OCI-M2 (cell line): Measurements from ENCODE around the gene DNAJB11.

Source experiments
- DNase-seq: peaks from one replicate; lab custom pipeline; 2025; ENCODE audit not compliant: unreplicated experiment; lab: John Stamatoyannopoulos, UW

DNAJB11 gene

DNA sequence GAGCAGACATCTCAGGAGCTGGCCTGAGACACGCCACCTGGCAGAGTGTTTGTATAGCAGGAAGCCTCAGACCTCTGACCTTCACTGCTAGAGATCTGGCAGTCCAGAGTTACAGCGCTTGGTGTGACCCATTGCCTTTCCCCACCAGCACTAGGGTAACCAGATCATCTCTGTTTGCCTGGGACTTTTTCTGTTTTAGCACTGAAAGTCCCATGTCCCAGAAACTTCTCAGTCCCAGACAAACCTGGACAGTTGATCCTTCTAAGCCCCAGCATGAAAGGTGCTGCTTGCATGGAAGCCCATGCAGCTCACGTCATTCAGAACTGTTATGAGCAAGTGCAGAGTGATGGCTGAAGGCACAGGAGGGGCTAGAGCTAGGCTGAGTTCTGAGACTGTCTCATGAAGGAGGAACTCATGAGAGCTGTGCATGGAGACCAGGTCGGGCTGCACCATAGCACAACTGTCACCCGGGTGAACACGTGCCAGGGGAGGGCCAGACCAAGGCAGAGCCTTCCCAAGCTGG lies 24.1 kb downstream of the DNAJB11 start:
- no peak for DNase-seq

DNA sequence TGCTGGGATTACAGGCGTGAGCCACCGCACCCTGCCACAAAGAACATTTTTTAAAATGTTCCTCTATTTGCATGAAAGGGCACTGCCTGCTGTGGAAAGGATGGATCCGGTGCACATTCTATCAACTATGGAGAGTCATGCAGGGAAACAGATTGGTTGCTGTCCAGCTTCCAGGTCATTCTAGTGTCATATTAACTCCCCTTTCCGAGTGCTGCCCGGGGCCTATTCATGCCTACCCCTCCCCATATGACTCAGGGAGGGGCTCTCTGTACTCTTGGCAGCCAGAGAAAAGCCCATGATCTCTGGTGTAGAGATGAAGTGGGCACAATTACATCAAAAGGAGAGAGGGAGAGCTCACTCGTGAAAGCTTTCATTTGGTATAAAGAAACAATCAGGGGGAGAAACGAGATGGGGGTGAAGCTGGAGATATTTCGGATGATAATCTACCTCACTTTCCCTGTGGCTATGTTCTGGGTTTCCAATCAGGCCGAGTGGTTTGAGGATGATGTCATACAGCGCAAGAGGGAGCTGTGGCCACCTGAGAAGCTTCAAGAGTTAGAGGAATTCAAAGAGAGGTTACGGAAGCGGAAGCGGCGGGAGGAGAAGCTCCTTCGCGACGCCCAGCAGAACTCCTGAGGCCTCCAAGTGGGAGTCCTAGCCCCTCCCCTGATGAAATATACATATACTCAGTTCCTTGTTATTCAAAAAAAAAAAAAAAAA lies 26.2 kb downstream of the DNAJB11 start:
- no peak for DNase-seq

- no peak for DNase-seq
Measured at GRCh38 chr3:186598108-186598784, 27.7 kb downstream of the DNAJB11 start.

DNA sequence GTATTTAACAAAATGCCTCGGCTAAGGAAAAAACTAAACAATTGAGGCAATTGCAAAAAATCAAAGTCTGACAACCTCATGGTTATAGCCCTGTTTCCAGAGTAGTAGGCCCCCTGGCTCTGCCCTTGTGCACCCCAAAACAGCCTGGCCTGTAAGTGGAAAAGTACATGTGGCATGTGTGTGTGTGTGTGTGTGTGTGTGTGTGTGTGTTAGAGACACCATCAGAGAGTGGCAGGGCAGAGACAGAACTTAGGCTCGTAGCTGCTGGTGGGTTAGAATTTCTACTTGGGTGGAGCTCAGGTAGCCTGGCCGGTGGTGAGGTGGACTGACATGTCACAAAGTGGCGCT lies 28.2 kb downstream of the DNAJB11 start:
- no peak for DNase-seq

DNA sequence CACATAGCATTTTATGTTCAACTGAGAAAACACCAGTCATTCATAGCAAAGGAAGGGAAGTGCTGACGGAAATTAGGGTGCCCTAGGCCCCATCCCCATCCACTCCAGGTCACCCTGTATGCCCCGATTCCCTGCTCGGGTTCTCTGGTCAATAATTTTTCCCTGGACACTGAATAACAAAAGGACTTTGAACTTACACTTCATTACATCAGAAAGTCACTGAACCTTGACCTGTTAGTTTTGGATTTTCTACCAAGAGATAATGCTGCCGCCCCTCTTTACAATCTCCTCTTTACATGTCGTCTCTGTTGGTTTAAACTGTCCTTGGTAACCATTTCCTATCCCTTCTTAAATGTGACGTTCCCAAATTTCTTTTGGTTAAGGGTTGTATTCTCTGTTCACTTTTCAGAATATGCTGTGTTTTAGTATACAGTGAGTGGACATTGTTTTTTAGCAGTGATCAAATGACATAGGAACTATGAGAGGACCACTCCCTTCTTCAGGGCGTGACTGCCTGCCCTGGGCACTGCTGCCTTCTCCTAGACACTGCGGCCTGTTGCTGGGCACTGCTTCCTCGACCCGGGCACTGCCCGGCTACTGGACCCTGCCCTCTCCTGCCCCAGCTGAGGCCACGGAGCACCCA lies 28.7 kb downstream of the DNAJB11 start:
- no peak for DNase-seq

DNA sequence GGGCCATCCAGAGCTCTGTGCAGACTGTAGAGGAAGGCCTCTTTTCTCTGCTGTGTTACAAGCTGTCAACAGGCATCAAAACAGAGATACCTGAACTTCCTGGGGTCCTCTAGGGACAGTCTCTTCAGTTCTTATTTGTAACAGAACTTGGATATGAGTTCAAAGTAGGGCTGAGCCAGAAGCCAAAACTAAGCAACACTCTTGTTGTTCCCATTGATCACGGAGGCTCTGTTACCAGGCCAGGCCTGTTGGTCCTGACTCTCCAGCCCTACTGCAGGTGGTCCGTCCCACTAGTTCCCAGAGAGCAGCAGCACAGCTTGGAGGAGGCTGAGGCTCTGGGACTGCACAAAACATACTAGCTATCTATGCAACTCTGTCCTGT lies 29.3 kb downstream of the DNAJB11 start:
- no peak for DNase-seq

- no peak for DNase-seq
Measured at GRCh38 chr3:186600896-186601295, 30.4 kb downstream of the DNAJB11 start.

GRCh38 chr3:186603159-186603558 lies 32.6 kb downstream of the DNAJB11 start:
- DNase-seq = no peak

DNA sequence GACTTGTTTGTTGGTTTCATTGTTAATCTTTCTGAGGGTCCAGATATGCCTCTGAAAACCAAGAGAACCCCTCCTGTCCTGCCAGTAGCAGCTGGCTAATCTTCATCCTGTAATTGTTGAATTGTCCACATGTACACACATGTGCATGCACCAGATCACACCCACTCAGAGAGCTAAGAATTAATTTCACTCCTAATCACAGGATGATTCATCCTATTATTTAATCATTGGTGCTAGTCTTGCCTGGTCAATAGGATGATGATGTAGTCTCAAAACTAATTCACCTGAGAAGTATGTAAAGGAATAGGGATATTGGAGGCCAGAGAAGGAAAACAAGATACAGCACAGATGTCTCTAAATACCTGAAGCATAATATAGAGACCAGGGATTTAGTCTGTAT lies 34.6 kb downstream of the DNAJB11 start:
- DNase-seq = no peak

DNA sequence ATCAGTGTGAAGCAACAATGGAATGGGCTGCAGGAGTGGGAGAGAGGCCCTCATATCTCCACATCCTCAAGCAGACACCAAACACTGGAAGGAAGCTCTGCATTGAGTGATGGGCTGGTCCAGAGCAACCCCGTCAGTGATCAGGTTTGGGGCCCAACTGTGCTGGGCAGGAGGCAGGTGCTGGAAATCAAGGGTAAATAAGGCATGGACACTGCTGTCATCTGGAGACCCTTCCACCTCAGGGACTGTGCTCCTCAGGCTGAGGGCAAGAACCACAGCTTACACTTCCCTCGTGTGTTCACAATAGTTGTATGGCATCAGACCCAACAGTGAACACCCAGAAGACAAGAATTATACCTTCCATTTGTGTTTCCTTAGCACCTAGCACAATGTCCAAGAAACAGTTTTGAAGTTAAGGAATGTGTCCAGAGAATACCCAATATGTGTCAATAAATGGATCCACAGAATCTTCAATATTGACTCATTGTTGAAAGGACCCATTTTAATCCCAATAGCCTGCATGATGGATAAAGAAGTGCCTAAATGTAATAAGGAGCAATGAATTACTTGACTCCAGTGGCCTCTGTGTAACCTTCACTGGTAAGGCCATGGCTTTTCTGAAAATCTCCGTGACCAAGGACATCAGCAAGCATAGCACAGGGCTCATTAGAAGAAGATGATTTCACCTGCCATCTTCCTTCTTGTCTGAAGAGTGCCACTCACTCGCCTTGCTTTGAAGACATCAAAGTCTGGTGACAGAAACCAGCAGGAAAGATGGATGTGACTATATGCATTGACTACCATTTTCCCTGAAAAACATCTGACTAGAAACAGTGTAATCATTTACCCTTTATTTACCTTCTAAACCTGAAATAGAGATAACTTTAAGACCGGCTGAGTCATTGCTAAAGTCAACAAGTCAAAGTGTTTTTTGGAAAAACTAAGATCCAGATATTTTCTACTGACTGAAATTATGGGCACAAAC lies 35.3 kb downstream of the DNAJB11 start:
- no peak for DNase-seq

DNA sequence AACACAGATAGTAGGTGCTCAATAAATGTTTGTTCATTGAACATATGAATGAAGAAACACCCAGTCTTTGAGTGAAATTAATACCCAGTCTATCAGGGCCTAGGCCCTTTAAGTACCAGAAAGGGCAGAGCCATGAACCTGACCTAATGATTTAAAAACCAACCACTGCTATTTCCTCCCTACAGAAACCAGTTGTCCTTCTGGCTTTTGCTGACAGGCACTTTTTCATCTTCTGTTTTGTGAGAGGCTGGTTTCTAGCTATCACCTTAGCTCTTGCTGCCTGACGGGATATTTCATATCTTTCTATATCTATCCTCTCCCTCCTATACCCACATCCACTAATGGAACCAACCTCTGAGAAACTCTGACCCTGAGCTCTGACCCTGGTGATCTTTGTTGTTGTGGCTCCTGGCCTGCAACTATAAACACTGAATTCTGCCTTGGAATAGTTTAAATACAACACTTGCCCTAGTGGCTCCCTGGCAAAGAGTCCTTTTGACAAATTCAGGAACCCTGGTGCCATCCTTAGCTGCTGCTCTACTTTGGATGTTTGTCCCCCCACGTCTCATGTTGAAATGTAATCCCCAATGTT lies 38.2 kb downstream of the DNAJB11 start:
- no peak for DNase-seq

DNA sequence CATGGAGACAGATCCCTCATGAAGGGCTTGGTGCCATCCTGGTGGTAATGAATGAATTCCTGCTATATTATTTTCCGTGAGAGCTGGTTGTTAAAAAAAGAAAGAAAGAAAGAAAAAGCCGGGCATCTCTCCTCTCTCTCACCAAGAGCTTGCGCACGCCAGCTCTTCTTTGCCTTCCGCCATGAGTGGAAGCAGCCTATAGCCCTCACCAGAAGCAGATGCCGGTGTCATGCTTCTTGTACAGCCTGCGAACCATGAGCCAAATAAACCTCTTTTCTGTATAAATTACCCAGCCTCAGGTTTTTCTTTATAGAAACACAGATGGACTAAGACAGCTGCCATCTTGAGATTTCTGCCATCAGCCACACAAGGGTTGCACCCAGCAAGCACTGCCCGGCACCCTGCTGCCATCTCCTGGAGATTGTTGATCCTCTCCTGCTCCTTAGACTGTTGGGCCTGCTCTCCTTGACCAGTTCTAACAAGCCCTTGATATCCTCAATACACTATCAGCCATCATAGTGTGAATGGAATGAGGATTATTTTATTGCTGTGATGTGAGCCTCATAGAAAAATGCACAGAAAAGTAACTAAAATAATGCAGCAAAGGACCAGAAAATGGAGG lies 38.8 kb downstream of the DNAJB11 start:
- DNase-seq = no peak

DNA sequence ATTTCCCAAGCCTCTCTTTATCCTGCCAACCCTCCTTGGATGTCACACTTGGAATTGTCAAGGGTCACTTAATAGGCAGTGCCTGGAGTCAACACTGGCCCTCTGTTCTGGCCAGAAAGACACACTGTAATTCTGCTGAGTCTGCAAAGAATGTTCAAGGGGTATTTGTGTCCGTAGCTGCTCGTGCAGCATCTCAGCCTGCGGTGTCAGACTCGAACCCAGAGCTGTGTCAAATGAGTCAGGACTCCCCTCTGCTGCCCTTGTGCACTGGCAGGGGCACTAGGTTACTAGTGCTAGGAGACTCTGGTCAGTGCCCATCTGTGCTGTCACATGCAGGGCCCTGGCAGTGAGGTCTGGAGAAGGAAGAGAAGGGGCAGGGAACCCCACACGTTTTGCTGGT lies 41.5 kb downstream of the DNAJB11 start:
- DNase-seq = no peak

DNA sequence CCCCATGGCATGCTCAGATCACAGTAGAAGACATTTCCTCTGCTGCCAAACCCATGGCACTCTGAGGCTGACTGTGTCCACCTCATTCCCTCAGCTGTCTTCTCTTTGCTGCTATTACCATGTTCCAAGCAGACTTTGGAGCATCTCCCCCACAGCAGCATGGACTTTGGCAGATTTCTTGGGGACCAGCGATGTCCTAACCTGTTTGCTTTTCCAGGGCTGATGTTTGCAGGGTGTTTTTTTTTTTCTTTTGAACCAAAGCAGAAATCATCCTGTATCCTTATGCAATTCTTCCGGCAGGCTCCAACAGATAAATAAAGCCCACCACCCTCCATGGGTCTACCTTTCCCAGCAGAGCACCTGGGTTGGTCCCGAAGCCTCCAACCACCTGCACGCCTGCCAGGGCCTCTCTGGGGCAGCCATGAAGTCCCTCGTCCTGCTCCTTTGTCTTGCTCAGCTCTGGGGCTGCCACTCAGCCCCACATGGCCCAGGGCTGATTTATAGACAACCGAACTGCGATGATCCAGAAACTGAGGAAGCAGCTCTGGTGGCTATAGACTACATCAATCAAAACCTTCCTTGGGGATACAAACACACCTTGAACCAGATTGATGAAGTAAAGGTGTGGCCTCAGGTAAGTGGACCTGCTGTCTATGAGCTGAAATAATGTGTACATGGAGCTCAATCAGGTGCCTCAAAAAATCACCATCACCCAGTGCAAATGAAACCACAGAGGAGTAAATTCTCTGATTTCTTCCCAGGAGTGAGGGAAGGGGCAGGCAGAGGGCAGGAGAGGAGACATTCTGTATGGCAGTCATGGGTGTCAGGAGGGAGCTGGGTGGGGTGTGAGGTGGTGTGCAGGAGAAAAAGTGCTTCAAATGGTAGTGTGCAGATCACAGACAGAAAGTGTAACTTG lies 42.5 kb downstream of the DNAJB11 start, which contains the start of gene AHSG:
AHSG (plus strand) TSS at position 340 of the 916 bp plus-strand sequence; CDS start at position 422, 82 bp downstream.
- no peak for DNase-seq

DNA sequence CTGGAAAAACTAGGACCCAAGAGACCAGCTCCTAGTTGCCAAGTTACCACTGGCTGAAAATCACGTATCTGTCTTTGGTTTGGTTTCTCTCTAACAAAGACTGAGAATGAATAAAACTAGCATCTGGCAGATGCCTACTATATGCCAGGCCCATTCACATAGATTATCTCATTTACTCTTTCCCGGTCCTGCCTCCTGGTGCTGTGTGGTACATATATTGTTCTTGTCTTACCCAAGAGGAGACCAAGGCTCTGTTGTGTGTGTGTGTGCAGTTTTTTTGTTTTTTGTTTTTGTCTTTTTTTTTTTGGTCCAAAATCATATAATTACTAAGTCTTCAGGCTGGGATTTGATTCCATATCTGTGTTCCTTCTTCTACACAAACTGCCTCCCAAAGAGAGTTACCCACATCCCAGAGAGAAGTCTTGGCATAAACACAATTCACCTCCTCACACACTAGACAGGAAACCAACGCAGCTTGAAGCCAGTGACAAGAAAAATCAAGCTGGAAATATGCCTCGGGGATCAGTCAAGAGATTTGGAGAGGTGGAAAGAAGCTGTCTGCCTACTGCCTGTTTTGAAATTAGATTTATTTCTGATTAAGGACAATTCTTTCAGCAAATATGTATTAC lies 43.2 kb downstream of the DNAJB11 start:
- no peak for DNase-seq

- DNase-seq = no peak
Measured at GRCh38 chr3:186614266-186614596, 43.7 kb downstream of the DNAJB11 start.

DNA sequence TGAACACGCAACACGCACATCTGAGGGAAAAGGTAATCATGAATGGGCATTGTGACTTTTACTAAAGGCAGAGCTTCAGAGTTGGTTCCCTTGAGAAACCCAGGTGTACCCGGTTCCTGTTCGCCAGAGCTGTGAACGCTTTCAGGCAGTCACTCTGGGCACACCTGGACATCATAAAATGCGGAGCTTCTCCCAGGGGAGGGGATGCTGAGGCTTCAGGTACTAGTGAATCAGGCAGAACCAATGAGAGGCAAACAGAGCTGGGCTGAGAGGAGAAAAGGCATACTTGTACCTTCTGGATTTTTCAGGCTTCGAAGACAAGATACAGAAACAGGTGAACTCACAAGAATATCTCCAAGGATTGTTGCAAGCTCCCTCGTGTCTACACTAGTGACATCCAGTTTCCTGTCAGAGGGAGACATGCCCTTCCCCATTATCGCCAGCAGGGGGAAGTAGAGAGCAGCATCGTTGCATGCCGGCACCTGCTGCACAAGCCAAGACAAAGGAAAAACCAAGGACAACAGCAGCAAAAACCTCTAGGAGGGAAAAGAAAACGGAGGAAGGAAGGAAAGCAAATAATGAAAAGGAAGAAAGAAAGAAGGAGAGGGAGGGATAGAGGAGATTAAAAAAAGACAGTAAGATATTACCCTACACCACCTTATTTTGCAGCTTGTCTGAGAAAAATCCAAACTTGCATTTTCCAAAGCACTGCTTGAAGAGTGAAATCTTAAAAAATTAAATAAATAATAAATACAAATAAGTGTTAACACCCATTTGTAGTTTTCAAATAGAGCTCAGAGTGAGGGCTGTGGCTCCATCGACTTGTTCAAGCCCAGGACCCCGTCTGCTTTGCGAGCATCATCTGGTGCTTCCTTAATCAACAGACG lies 44.3 kb downstream of the DNAJB11 start:
- DNase-seq = no peak

DNA sequence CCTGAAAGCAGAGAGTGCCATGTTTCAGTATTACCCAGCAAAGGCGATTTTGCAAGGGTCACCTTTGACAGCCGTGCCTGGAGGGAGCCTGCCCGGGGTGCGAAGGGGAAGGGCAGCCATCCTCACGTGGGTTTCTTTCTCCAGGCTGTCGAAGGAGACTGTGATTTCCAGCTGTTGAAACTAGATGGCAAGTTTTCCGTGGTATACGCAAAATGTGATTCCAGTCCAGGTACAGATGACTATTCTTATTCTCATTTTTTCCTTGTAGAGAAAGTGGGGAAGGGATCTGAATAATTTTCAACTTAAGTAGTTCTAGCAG lies 45.7 kb downstream of the DNAJB11 start:
- no peak for DNase-seq
